ENCODE measurements around the gene CADPS2. TPM values are rescaled to one million over a fixed set of nuclear protein-coding genes. Genes with fewer than 3 reads are reported as not detected.

Gene CADPS2
- total and polyA plus RNA-seq, 2 of the 4 experiments (the other 2 are of a cell fraction), result 0.10 to 0.54 TPM

DNA sequence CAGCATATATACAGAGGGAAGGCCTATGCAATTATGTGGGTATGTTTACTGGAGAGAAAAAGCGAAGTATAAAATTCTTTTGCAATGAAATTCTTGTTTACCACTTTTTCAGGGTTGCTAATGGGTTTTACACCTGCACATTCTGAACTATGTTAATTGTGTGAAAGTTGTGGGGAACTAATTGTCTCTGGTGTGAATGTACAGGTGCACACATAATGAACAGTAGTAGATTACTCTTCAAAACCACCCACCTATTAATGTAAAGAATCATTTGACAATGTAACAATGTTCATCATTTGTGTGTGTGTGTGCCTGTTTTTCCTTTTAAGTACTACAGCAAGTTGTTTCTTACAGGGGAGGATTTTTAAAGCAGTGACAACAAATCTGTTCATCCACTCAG lies 501.7 kb downstream of the CADPS2 start:
- Histone ChIP-seq H3K56ac (ENCODE audit: extremely low read depth, insufficient read depth, low read length) (no peak overlapping the region), H4K8ac (ENCODE audit: low read depth in 2 of 2, low read length in 2 of 2) (no peak overlapping the region), H2AFZ (replicated peaks; ENCODE audit: low read length, poor library complexity) (no peak overlapping the region), H3K27ac (ENCODE audit: insufficient read depth, low read length) (no peak overlapping the region), H3K4me2 (ENCODE audit: low read depth, low read length) (no peak overlapping the region), H3K18ac (ENCODE audit: low read depth, low read length) (no peak overlapping the region), H3K36me3 (ENCODE audit: control insufficient read depth, insufficient read depth, low read length) (no peaks in the 10 kb centered on the region), H3K4ac (ENCODE audit: low read depth, low read length) (no peak overlapping the region), H4K91ac (ENCODE audit: insufficient read depth, low read depth, low read length) (no peak overlapping the region), H4K5ac (ENCODE audit: low read depth, low read length) (no peak overlapping the region), H3K79me1 (ENCODE audit: low read depth in 1 of 2, low read length in 2 of 2) (no peaks in the 10 kb centered on the region), H3K27me3 (ENCODE audit: control insufficient read depth, insufficient read depth, low read length) (no peaks in the 10 kb centered on the region), H3K4me3 (ENCODE audit: insufficient read depth, low read depth, low read length) (no peak overlapping the region), H2BK20ac (ENCODE audit: low read depth, low read length) (no peak overlapping the region), H2BK5ac (ENCODE audit: low read depth, low read length, poor library complexity, severe bottlenecking) (no peak overlapping the region), H3K23ac (ENCODE audit: low read depth, low read length) (no peak overlapping the region), H2AK5ac (ENCODE audit: low read depth, low read length) (no peak overlapping the region), H2BK15ac (ENCODE audit: low read depth, low read length) (no peak overlapping the region), H4K20me1 (ENCODE audit: insufficient read depth, low read length) (no peaks in the 10 kb centered on the region), H3K9me3 (ENCODE audit: control insufficient read depth, insufficient read depth, low read length) (no peaks in the 10 kb centered on the region), H3K4me1 (ENCODE audit: control insufficient read depth, insufficient read depth, low read length) (no peaks in the 10 kb centered on the region), H2AK9ac (replicated peaks; ENCODE audit: low read depth, low read length, poor library complexity) (no peak overlapping the region), H3K14ac (replicated peaks; ENCODE audit: low read depth, low read length) (no peak overlapping the region), H3K9me1 (ENCODE audit: insufficient read depth, low read length) (no peaks in the 10 kb centered on the region), H2BK120ac (ENCODE audit: low read depth, low read length) (no peak overlapping the region), H3K9ac (ENCODE audit: low read depth, low read length) (no peak overlapping the region)
- TF ChIP-seq SMC3 (IDR thresholded peaks at IDR 0.05; ENCODE audit: low read depth, low read length) (no peak), NFE2L2 (IDR thresholded peaks at IDR 0.05; ENCODE audit: low read depth, low read length) (no peak), MAZ (IDR thresholded peaks at IDR 0.05; ENCODE audit: borderline replicate concordance, low read depth, low read length) (no peak), RFX5 (IDR thresholded peaks at IDR 0.05; ENCODE audit: low read depth, low read length) (no peak), BHLHE40 (IDR thresholded peaks at IDR 0.05; ENCODE audit: low read depth, low read length) (no peak), FOS (IDR thresholded peaks at IDR 0.05; ENCODE audit: low read depth, low read length) (no peak), POLR2A (IDR thresholded peaks at IDR 0.05; ENCODE audit: low read depth, low read length) (no peak), MXI1 (IDR thresholded peaks at IDR 0.05; ENCODE audit: borderline replicate concordance, low read depth, low read length) (no peak), MAFK (IDR thresholded peaks at IDR 0.05; ENCODE audit: low read depth, low read length) (no peak)
- TF ChIP-seq, protein P1, sequence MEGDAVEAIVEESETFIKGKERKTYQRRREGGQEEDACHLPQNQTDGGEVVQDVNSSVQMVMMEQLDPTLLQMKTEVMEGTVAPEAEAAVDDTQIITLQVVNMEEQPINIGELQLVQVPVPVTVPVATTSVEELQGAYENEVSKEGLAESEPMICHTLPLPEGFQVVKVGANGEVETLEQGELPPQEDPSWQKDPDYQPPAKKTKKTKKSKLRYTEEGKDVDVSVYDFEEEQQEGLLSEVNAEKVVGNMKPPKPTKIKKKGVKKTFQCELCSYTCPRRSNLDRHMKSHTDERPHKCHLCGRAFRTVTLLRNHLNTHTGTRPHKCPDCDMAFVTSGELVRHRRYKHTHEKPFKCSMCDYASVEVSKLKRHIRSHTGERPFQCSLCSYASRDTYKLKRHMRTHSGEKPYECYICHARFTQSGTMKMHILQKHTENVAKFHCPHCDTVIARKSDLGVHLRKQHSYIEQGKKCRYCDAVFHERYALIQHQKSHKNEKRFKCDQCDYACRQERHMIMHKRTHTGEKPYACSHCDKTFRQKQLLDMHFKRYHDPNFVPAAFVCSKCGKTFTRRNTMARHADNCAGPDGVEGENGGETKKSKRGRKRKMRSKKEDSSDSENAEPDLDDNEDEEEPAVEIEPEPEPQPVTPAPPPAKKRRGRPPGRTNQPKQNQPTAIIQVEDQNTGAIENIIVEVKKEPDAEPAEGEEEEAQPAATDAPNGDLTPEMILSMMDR (conservative IDR thresholded peaks at IDR 0.05; ENCODE audit: low read depth, low read length), result no peak
- DNase-seq (no peak), ATAC-seq (ENCODE audit: low read depth) (no peak)
- no CpG with 5 or more reads among the region's 1 CpG for WGBS, 2 experiments (ENCODE audit: extremely low coverage in 2 of 2, insufficient read length in 1 of 2)
- in situ Hi-C loops (cut with MboI; ENCODE audit: low sequenced_read_pairs), result no loop called here
- BruUV-seq (replicated peaks), result no TSS peak
- intact Hi-C loops (cut with micrococcal nuclease), result no loop called here
- ChIA-PET CTCF (no interaction called here), POLR2A (ENCODE audit: unreplicated experiment) (no interaction called here)
- dilution Hi-C loops (cut with HindIII; ENCODE audit: low sequenced_read_pairs, unreplicated experiment), result no loop called here
